ENCODE results near the gene TXNL1.

Gene TXNL1

GRCh38 chr18:56652802-56653201 is 14.4 kb upstream of the TXNL1 start:
- DNase-seq (ENCODE audit: low read depth), result no peak
- TF ChIP-seq, protein P1, sequence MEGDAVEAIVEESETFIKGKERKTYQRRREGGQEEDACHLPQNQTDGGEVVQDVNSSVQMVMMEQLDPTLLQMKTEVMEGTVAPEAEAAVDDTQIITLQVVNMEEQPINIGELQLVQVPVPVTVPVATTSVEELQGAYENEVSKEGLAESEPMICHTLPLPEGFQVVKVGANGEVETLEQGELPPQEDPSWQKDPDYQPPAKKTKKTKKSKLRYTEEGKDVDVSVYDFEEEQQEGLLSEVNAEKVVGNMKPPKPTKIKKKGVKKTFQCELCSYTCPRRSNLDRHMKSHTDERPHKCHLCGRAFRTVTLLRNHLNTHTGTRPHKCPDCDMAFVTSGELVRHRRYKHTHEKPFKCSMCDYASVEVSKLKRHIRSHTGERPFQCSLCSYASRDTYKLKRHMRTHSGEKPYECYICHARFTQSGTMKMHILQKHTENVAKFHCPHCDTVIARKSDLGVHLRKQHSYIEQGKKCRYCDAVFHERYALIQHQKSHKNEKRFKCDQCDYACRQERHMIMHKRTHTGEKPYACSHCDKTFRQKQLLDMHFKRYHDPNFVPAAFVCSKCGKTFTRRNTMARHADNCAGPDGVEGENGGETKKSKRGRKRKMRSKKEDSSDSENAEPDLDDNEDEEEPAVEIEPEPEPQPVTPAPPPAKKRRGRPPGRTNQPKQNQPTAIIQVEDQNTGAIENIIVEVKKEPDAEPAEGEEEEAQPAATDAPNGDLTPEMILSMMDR (conservative IDR thresholded peaks at IDR 0.05; ENCODE audit: low read length), result no peak
- H3K4me3 ChIP-seq (ENCODE audit: low read length), result no peak overlapping the region

DNA sequence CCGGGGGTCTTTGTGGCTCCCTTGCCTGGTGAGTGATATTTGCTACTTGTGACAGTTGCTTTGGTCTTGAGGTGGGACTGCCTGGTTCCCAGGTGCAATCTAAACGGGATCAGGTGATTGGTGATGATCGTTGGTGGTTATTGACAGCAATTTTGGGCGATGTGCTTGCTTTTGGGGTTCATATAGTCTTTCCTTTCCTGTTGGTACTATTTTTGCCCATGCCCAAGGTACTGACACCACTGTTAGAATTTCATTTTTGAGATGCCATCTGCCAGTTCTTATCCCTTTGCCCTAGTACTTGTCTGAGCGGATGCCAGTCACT is 13.3 kb upstream of the TXNL1 start:
- no peak for DNase-seq (ENCODE audit: low read depth)
- peak overlapping the region; percentile 99 for H3K4me3 ChIP-seq (ENCODE audit: low read length)
- TF ChIP-seq, protein P1 (conservative IDR thresholded peaks at IDR 0.05; ENCODE audit: low read length), result no peak

- peak; percentile 99 for DNase-seq (ENCODE audit: low read depth)
- peak within 1 kb of the TSS; percentile 99 for H3K4me3 ChIP-seq (ENCODE audit: low read length)
- TF ChIP-seq, protein P1 (conservative IDR thresholded peaks at IDR 0.05; ENCODE audit: low read length), result no peak; the same call in 1 of the 2 replicates
Observed at GRCh38 chr18:56650944-56651770, 12.8 kb upstream of the TXNL1 start, which contains the start of gene WDR7. Gene WDR7, plus strand, starts transcription at chr18:56651359. Its CDS starts 21,157 bp downstream, at chr18:56672516.

GRCh38 chr18:56649996-56650395 is 11.6 kb upstream of the TXNL1 start:
- no peak overlapping the region for H3K4me3 ChIP-seq (ENCODE audit: low read length)
- TF ChIP-seq, protein P1 (conservative IDR thresholded peaks at IDR 0.05; ENCODE audit: low read length), result no peak
- DNase-seq (ENCODE audit: low read depth), result no peak

GRCh38 chr18:56647951-56648893 is 9.8 kb upstream of the TXNL1 start:
- TF ChIP-seq, protein P1 (conservative IDR thresholded peaks at IDR 0.05; ENCODE audit: low read length), result no peak
- DNase-seq (ENCODE audit: low read depth), result no peak
- no peak overlapping the region for H3K4me3 ChIP-seq (ENCODE audit: low read length)

DNA sequence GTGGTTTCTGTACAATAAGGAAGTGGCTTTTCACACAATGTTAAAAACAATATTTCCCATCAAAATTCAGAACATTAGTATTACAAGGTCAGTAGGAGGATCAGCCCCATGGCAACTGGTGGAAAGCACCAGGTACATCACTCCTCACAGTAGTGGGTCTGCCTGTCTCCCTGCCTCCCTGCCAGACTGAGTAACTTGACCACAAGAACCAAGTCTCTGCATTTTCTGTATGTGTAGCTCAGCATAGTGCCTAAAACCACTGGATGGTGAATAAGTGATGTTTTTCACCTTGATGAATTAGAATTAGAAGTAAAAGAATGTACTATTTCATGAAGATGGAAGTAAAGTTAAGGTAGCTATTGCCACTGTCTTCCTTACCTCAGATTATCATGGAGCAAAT is 8.7 kb upstream of the TXNL1 start:
- H3K4me3 ChIP-seq (ENCODE audit: low read length), result no peak overlapping the region
- no peak for DNase-seq (ENCODE audit: low read depth)
- TF ChIP-seq, protein P1 (conservative IDR thresholded peaks at IDR 0.05; ENCODE audit: low read length), result no peak
